Activated CD4-positive, alpha-beta T cell treated with anti-CD3 and anti-CD28 coated beads for 1 hour (primary cell): ENCODE results near the gene SLC39A10.

Source experiments
- DNase-seq: peaks from one replicate; pipeline ENCODE4 v3.0.0-alpha.2; 2020

SLC39A10 gene

DNA sequence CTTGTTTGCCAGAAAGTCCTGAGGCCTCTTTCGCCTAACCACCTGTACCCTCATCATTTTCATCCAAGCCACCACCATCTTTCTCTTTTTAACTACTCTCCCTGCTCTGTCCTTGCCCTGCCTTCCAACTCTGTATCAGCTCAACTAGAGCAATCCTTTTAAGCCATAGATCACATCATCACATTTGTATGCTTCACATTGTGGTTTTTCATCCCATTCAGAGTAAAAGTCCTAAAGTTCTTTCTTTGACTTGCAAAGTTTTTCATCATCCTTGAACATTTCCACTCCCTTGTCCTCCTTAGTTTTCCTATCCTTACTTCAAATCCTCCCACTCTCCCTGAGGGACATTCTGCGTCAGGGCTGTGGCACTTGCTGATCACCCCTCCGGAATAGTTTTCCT is 73.9 kb downstream of the SLC39A10 start:
- no peak for DNase-seq

DNA sequence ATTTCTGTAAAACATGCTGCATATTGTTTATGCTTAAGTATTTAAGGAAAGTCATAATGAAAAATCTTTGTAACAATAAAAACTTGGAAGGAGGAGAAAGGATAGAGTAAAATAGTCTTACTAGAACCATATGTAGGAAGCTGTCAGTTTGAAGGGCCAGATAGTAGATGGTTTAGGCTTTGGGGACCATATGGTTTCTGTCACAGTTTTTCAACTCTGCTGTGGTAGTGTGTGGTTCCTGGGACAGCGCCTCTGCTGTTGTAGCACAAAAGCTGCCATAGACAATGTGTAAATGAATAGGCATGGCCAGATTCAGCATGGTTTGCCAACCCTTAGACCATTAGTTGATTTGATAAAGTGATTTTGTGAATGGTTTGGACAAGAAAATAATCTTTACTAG is 75.5 kb downstream of the SLC39A10 start:
- no peak for DNase-seq

DNA sequence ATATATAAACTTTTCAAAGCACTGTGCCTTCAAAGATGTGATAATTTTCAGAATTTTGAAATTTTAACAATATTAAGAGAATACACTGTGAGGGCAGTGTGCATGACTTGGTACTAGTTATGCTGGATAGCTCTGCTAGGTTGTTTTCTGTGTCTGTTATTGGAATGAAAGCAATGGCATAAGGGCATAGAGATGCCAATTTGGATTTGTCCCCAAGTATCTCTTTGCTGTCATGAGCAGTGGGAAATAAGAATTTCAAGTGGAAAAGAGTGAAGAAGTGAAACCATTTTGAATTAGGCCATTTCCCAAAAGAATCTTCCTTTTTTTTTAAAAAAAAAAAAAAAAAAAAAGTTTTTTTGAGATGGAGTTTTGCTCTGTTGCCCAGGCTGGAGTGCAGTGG is 76.8 kb downstream of the SLC39A10 start:
- no peak for DNase-seq

DNA sequence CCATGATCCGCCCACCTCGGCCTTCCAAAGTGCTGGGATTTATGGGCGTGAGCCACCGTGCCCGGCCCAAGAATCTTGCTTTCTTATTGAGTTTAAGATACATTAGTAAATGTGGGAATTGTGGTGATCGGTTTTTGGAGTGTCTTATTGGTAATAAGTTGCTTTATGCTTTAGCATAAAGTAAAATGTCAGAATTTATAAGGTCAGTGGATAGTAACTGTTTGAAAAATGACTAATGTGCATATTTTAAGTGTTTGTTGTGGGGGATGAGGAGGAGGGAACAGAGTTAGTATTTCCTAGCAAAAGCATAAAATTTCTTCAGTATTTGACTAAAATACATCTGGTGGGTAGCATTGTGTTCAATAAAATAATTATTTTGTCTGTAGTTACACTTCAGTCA is 77.4 kb downstream of the SLC39A10 start:
- no peak for DNase-seq

DNA sequence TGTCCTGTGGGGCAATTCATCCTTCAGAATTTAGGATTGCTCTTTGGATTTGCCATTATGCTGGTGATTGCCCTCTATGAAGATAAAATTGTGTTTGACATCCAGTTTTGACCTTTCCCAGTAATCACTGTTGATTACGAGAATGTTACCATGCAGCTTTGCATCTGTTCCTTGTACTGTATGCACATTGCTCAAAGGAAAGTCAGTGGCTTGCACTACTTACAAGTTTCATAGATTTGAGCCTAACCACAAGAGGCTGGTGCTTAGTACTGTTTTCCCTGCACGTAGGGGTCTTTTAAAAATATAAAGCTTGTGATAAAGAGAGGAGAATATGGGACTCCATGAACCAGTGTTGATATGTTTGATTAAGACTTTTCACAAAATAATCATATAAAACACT is 77.9 kb downstream of the SLC39A10 start:
- DNase-seq = no peak

DNA sequence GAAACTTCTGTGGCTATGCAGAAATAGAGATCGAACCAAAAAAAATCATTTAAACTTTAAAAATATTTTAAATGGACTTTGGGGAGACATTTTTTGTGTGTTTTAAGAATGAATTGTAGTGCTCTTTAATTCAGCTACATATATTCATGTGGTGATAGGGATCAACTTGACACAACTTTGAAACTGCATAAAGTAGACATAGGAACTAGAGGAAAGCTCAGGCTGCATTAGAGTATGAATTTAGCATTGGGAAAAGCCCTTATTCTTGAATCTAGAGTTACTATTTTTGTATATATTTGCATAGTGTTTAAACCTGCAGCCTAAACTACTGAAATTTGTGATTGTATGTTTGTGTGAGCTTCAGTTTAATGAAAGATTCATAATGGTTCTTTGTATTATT is 78.3 kb downstream of the SLC39A10 start:
- DNase-seq = no peak

DNA sequence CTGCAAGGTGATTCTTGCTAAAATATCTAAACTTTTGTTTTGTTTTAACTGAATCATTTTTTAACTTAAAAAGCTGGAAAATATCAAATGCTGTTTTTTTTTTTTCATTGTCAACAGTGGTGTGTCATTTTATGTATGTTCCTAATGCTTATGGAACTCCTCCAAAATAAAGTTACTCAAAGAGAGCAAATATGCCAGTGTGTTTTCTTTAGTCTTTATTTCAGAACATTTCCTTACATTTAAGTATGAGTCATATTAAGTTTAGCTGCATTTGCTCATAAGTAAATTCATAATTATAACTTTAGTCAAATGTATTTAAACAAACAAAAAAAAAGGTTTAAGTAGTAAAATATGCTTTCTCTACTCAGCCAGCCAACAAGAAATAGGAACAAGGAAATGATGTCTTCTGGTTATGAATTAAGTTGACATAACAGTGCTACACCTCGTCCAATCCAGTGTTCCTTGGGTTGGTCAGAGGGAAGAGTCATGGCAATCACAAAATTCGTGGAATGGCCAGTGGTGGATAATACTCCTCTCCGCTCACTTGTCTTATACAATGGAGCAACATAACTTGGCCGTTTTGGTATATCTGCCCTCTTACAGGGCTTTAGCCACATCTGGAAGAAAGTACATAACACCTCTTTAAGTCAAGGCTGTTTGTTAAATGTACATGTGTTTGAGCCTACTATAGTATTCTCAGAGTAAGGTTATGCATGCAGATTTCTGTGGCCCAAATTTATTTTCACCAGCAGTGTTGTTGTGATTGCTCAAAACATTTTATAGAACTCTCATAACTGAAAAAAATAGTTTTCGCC is 80.7 kb downstream of the SLC39A10 start:
- DNase-seq = no peak

DNA sequence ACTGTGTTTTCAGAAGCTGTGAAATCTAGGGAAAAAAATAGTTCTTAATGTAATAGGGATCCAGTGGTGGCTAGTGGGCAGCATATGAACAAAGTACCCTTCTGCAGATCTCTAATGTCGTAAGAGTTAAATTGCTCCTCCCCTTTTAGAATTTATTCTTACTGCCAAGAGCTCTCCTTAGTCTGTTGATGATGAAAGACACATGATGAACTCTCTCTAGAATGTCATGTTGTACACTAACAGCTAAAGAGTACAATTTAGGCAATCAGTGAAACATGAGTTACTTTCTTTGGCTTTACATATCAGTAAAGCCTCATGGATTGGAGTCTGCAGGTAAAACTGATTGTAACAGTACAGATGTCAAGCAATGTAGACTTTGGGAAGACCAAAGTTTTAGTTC is 84.2 kb downstream of the SLC39A10 start:
- no peak for DNase-seq

DNA sequence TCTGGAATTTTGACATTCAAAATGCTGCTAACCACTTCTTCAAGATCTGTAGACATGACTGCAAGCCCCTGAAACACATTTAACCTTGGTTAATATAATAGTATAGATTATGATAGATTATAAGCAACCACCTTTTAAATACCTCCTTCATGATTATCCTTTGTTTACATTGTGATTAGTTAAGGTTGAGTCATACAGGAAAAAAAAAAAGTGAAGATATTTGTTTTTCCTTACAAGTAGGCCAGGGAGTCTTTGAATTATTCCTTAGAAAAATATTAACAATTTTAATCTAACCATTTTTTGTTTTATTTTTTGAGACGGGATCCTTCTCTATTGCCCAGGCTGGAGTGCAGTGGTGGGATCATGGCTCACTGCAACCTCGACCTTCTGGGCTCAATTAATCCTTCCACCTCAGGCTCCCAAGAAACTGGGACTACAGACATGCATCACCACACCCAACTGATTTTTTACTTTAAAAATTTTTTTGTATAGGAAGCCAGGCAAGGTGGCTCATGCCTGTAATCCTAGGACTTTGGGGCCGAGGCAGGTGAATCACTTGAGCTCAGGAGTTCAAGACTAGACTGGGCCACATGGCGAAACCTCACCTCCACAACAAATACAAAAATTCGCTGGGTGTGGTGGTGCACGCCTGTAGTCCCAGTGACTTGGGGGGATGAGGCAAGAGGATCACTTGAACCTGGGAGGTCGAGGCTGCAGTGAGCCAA is 99.4 kb downstream of the SLC39A10 start:
- DNase-seq = no peak

DNA sequence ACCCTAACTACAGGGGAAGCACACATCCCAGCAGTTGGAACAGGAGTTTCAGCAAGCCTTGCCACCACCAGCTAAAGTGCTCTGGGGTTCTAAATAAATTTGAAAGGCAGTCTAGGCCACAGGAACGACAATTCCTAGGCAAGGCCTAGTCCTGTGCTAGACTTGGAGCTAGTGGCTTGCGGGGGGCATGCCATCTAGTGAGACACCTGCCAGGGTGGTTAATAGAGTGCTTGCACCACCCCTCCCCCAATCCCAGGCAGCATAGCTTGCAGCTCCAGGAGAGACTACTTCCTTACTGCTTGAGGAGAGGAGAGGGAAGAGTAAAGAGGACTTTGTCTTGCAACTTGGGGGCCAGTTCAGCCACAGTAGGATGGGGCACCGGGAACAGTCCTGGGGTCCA is 101.8 kb downstream of the SLC39A10 start:
- DNase-seq = no peak

DNA sequence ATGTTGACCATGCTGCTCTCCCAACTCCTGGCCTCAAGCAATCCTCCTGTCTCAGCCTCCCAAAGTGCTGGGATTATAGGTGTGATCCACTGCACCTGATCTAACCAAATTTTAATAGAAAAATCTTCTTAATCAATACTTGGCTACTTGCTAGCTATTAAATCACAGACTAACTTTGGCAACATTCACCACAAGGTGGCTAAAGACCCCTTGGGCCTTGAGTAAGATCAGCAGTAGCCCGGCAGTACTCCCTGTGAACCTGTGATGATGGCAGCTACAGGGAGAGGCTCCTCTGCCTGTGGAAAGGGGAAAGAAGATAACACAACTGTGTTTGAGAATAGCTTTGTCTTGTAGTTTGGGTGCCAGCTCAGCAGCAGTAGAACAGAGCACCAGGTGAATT is 102.9 kb downstream of the SLC39A10 start:
- DNase-seq = no peak

DNA sequence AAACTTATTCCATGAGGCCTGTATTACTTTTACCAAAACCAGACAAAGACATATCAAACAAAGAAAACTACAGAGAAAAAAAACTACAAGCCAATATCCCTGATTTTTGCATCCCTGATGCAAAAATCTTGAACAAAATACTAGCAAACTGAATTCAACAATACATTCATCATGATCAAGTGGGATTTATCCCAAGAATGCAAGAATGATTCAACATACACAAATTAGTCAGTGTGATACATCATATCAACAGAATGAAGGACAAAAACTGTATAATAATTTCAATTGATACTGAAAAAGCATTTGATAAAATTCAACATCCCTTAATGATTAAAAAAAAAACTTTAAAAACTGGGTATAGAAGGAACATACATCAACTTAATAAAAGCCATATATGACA is 106.8 kb downstream of the SLC39A10 start:
- DNase-seq = no peak

DNA sequence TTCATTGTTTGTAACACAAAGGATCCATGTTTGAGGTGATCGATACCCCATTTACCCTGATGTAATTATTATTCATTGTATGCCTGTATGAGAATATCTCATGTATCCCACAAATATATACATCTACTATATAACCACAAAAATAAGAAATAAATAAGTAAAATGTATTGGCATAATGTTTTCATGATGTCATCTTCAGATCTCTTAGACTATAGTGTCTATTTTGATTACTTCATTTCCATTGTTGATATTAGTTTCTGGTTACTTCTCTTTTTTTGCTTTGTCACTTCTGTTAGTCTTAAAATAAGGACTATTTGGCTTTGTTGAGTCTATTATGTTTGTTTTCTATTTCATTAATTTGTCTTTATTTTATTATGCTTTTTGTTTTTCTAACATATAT is 109.7 kb downstream of the SLC39A10 start:
- DNase-seq = no peak

DNA sequence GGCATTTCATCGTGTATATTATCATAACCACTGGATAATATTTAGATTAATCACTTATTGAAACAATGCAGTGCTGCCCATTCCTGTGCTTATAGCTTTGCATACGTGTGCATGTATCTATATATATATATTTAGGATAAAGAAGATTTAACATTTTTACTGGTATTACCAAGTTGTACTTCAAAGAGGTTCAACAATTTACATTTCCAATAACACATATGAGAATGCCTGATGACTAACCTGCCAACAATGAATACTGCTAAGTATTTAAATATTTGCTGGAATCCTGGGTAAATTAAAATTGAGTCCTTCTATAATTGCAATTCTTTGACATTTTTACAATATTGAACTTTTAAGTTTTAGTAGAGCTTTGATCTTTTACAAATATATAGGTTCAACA is 111.4 kb downstream of the SLC39A10 start:
- no peak for DNase-seq

DNA sequence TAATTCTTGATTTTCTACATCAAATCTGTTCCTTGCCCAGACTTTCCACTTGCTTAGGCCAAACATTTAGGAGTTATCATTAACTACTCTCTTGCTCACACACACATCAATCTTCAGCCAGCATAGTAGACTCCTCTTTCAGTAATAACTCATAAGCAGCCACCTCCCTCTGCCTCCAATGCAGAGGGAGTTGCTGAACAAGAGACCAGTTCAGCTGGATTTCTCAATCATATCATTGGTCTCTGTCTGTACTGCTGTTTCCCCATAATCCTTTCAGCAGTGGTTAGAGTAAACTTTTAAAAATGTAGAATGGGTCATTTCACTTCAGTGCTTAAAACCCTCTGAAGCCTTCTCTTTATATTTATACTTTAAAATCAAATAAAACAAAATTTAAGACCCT is 112.9 kb downstream of the SLC39A10 start:
- no peak for DNase-seq

DNA sequence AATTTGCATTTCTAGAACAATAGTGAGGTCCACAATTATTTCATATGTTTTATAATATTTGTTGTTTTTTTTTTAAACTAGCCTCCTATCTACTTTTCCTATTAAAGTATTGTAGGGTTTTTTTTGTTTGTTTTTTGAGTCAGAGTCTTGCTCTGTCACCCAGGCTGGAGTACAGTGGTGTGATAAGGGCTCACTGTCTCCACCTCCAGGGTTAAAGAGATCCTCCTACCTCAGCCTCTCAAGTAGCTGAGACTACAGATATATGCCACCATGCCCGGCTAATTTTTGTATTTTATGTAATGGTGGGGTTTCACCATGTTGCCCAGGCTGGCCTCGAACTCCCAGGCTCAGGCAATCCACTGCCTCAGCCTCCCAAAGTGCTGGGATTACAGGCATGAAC is 122.5 kb downstream of the SLC39A10 start:
- no peak for DNase-seq

DNA sequence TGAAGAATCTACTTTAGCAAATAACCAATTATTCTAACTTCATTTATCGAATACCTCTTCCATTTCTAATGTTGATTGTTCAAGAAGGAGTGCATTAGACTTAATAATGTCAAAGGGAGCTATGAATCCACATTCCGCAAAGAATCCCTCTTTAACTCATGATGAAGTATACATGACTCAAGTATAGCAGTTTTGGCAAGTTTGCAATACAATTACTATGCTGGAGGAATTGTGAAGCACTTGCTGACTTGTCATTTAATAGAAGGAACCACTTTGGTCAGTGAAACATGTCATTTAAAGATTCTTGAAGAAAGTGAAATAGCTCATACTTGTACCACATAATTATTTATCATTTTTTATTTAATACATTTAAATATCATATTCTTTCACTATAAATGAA is 125.1 kb downstream of the SLC39A10 start:
- DNase-seq = no peak
